B cell (primary cell): Measurements from ENCODE around the gene ERCC1. TPM values are rescaled to one million over a fixed set of nuclear protein-coding genes. Genes with fewer than 3 reads are reported as not detected.

Source experiments
- ATAC-seq: fragments of 200-7000 bp; cut with Tn5 transposase; one replicate; pipeline ENCODE4 v1.10.0; 2021; ENCODE audit warnings: low read depth, mild to moderate bottlenecking, moderate number of reproducible peaks, moderate library complexity
- CTCF ChIA-PET: fragments of 350-600 bp; sonication (Branson Sonifier 250); formaldehyde crosslinking; loops from one replicate; lab custom pipeline; 2021; ENCODE audit warnings: antibody characterized with exemption, inconsistent platforms; lab: Charles Lee
- POLR2A ChIA-PET: fragments of 350-600 bp; sonication (Branson Sonifier 250); formaldehyde crosslinking; loops from one replicate; lab custom pipeline; 2021; ENCODE audit warnings: antibody characterized with exemption; lab: Charles Lee
- DNase-seq: peaks from one replicate; pipeline ENCODE4 v3.0.0; 2013
- H2AFZ ChIP-seq: 2 replicates; pipeline ENCODE4 v1.6.1; 2012; ENCODE audit warnings: mild to moderate bottlenecking, low read depth, low read length; ENCODE audit not compliant: insufficient read depth, poor library complexity, severe bottlenecking
- H3K27ac ChIP-seq, 2 donors: 1 replicate in 1 of 2; 2 replicates in 1 of 2; pipeline ENCODE4 v1.5.1; 2012 to 2013; ENCODE audit warnings: low read length in 2 of 2, mild to moderate bottlenecking in 2 of 2, moderate library complexity in 1 of 2
- H3K27me3 ChIP-seq, 4 experiments: fragments of 200-600 bp in 1 of 4; sonication (generic) in 1 of 4; replicated peaks in 1 of 4; 1 replicate in 2 of 4; 2 replicates in 2 of 4; pipeline versions ENCODE4 v1.6.1 to v1.7.0; 2013 to 2016; ENCODE audit warnings: low read length in 3 of 4, mild to moderate bottlenecking in 2 of 4, mixed read lengths in 1 of 4, moderate library complexity in 1 of 4; ENCODE audit not compliant: insufficient read depth in 4 of 4, control insufficient read depth in 3 of 4; ENCODE audit errors: control extremely low read depth in 1 of 4
- H3K36me3 ChIP-seq, 2 experiments: replicated peaks in 1 of 2; 1 replicate in 1 of 2; 2 replicates in 1 of 2; pipeline versions ENCODE4 v1.6.1 to v1.7.1; 2013; ENCODE audit warnings: low read length in 1 of 2; ENCODE audit not compliant: insufficient read depth in 2 of 2, control insufficient read depth in 1 of 2; ENCODE audit errors: control extremely low read depth in 1 of 2, extremely low read depth in 1 of 2
- H3K4me1 ChIP-seq, 2 donors: fragments of 200-600 bp in 1 of 2; sonication (generic) in 1 of 2; 1 replicate in 1 of 2; 2 replicates in 1 of 2; pipeline versions ENCODE4 v1.5.1 to v1.6.1; 2013 to 2017; ENCODE audit warnings: low read length in 2 of 2; ENCODE audit not compliant: control insufficient read depth in 2 of 2, insufficient read depth in 2 of 2
- H3K4me2 ChIP-seq: replicated peaks from 2 replicates; pipeline ENCODE3; 2012; ENCODE audit warnings: mild to moderate bottlenecking, low read depth, low read length; ENCODE audit not compliant: poor library complexity, severe bottlenecking
- H3K4me3 ChIP-seq, 5 experiments: fragments of 200-600 bp in 1 of 5; sonication (generic) in 1 of 5; 1 replicate in 3 of 5; 2 replicates in 2 of 5; pipeline versions ENCODE4 v1.5.1 to v1.7.0; 2011 to 2016; ENCODE audit warnings: low read length in 4 of 5, mild to moderate bottlenecking in 4 of 5, low read depth in 2 of 5, control low read depth in 1 of 5, moderate library complexity in 1 of 5; ENCODE audit not compliant: insufficient read depth in 1 of 5; ENCODE audit errors: control extremely low read depth in 1 of 5, extremely low read depth in 1 of 5
- H3K79me2 ChIP-seq: fragments of 200-600 bp; sonication (generic); one replicate; pipeline ENCODE4 v1.6.0; 2016; ENCODE audit warnings: low read length; ENCODE audit not compliant: control insufficient read depth, insufficient read depth
- H3K9ac ChIP-seq: fragments of 200-600 bp; sonication (generic); 2 replicates; pipeline ENCODE4 v1.6.1; 2017; ENCODE audit warnings: mild to moderate bottlenecking, low read length, moderate library complexity
- H3K9me3 ChIP-seq, 3 donors: one replicate each; pipeline versions ENCODE4 v1.6.1 to v1.7.1; 2013; ENCODE audit warnings: low read length in 2 of 3; ENCODE audit not compliant: control insufficient read depth in 2 of 3, insufficient read depth in 1 of 3; ENCODE audit errors: control extremely low read depth in 1 of 3
- H4K20me1 ChIP-seq: 2 replicates; pipeline ENCODE4 v1.6.0; 2012; ENCODE audit warnings: mild to moderate bottlenecking, low read length; ENCODE audit not compliant: insufficient read depth, control insufficient read depth, poor library complexity, severe bottlenecking
- H3K27ac Mint-ChIP-seq: one replicate; pipeline ENCODE4 v1.8.0; 2021; ENCODE audit warnings: mixed read lengths
- H3K27me3 Mint-ChIP-seq: one replicate; pipeline ENCODE4 v1.8.0; 2021; ENCODE audit warnings: mixed read lengths
- H3K4me1 Mint-ChIP-seq: one replicate; pipeline ENCODE4 v1.8.0; 2021; ENCODE audit warnings: mixed read lengths
- H3K4me3 Mint-ChIP-seq: one replicate; pipeline ENCODE4 v1.8.0; 2021; ENCODE audit warnings: mixed read lengths
- H3K9me3 Mint-ChIP-seq: one replicate; pipeline ENCODE4 v1.8.0; 2022; ENCODE audit warnings: mixed read lengths; ENCODE audit not compliant: insufficient read depth
- EZH2 ChIP-seq: IDR thresholded peaks from 2 replicates; pipeline ENCODE4 v1.6.1; 2012; ENCODE audit warnings: borderline replicate concordance, low read depth, mild to moderate bottlenecking, moderate library complexity, low read length; ENCODE audit not compliant: insufficient read depth, poor library complexity, severe bottlenecking
- WGBS: methylation state at CpG from one replicate; pipeline ENCODE4 v1.1.5; 2013; ENCODE audit warnings: missing lambda C conversion rate; ENCODE audit not compliant: insufficient coverage; 5-methylcytosine and 5-hydroxymethylcytosine counted together
- intact Hi-C: fragments of 100-400 bp; cut with micrococcal nuclease; formaldehyde crosslinking; loops from one replicate; pipeline ENCODE4 v1.10.0; 2022
- polyA plus RNA-seq: library from polyadenylated mRNA; depleted of rRNA; stranded (reverse); fragments of >200 nt; gene quantifications from 2 replicates; pipeline ENCODE4 v1.2.3, GENCODE V29; 2012
- total RNA-seq, 2 donors: library from RNA; stranded (reverse); fragments of 120-200 nt in 1 of 2; gene quantifications; 1 replicate in 1 of 2; 2 replicates in 1 of 2; pipeline versions ENCODE4 v1.2.3 to v1.2.4, GENCODE V29; 2013 to 2022
- TF ChIP-seq, protein P1 (sequence below): fragments of 200-600 bp; IDR thresholded peaks from one replicate; pipeline ENCODE4 v1.8.0; 2022; ENCODE audit warnings: antibody characterized with exemption, mild to moderate bottlenecking

ERCC1 gene
- total and polyA plus RNA-seq, 2 donors (not counting 1 experiment from before 2014, with no cell fraction given): 75.7 to 81.9 TPM

DNA sequence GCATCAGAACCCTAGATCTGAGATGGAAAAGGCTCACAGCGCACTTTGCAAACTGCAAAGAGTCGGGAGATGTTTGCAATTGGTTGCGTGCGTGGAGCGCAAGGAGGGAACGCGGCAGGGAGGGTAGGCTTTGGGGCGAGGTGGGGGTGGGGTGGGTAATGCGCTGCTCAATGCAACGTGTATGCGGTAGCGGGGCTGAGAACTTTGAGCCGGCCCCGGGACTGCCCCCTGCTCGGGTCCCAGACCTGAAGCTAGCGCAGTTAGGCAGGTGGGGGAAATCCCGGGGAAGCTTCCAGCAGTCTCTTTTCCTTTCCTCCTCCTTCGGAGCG, 45.0 kb upstream of the ERCC1 start:
- DNase-seq (no peak), ATAC-seq (peak; percentile 23)
- Mint-ChIP-seq H3K4me3 (peak overlapping the region; percentile 92), H3K4me1 (peaks cover 49% of the 10 kb centered on the region), H3K27ac (peak overlapping the region; percentile 95), H3K9me3 (no peaks in the 10 kb centered on the region), H3K27me3 (peaks cover 21% of the 10 kb centered on the region)
- no peaks in the 10 kb centered on the region for H3K79me2 ChIP-seq
- H3K4me1 ChIP-seq: peaks cover 38 to 57% of the 10 kb centered on the region in 2 donors
- no peak overlapping the region for H2AFZ ChIP-seq
- H3K9ac ChIP-seq: peak overlapping the region; percentile 99
- H3K4me3 ChIP-seq: peak overlapping the region; percentile 68 to 100 (median 95)
- peak overlapping the region; percentile 96 to 100 for H3K27ac ChIP-seq
- peaks cover 0 to 28% (median 12%) of the 10 kb centered on the region in 4 experiments for H3K27me3 ChIP-seq
- H3K4me2 ChIP-seq: peak overlapping the region; percentile 93
- ChIA-PET POLR2A (interaction anchor here (0.8 to 4.2 kb wide), 13 partner anchors 9 to 301 kb away, joined by 3 to 45 read pairs (median 5); partner anchors contain the start of genes QPCTL and SNRPD2), CTCF (interaction anchor here (0.8 to 7.3 kb wide), 12 partner anchors 10 to 173 kb away, joined by 3 to 98 read pairs (median 6); partner anchors contain the start of gene PPM1N)
- H3K36me3 ChIP-seq: no peaks in the 10 kb centered on the region
- intact Hi-C loops: loop anchor here (1.0 to 2.0 kb wide), 4 partner anchors 10 to 63 kb away; partner anchors contain the start of genes PPP1R13L and VASP
- peaks cover 56% of the 10 kb centered on the region for H4K20me1 ChIP-seq
- H3K9me3 ChIP-seq: no peaks in the 10 kb centered on the region
- under 1% methylated on average over 19 of the region's 19 CpGs for WGBS
- TF ChIP-seq EZH2: no peak
- TF ChIP-seq, protein P1, sequence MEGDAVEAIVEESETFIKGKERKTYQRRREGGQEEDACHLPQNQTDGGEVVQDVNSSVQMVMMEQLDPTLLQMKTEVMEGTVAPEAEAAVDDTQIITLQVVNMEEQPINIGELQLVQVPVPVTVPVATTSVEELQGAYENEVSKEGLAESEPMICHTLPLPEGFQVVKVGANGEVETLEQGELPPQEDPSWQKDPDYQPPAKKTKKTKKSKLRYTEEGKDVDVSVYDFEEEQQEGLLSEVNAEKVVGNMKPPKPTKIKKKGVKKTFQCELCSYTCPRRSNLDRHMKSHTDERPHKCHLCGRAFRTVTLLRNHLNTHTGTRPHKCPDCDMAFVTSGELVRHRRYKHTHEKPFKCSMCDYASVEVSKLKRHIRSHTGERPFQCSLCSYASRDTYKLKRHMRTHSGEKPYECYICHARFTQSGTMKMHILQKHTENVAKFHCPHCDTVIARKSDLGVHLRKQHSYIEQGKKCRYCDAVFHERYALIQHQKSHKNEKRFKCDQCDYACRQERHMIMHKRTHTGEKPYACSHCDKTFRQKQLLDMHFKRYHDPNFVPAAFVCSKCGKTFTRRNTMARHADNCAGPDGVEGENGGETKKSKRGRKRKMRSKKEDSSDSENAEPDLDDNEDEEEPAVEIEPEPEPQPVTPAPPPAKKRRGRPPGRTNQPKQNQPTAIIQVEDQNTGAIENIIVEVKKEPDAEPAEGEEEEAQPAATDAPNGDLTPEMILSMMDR: no peak

DNA sequence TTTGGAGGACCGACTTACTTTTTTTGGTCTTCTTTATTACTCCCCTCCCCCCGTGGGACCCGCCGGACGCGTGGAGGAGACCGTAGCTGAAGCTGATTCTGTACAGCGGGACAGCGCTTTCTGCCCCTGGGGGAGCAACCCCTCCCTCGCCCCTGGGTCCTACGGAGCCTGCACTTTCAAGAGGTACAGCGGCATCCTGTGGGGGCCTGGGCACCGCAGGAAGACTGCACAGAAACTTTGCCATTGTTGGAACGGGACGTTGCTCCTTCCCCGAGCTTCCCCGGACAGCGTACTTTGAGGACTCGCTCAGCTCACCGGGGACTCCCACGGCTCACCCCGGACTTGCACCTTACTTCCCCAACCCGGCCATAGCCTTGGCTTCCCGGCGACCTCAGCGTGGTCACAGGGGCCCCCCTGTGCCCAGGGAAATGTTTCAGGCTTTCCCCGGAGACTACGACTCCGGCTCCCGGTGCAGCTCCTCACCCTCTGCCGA, 44.5 kb upstream of the ERCC1 start:
- ChIA-PET CTCF (interaction anchor here (1.1 to 7.3 kb wide), 8 partner anchors 10 to 174 kb away, joined by 3 to 98 read pairs (median 7); no protein-coding TSS in a partner anchor), POLR2A (interaction anchor here (0.7 to 4.2 kb wide), 14 partner anchors 10 to 1714 kb away, joined by 3 to 45 read pairs (median 6); partner anchors contain the start of genes ERCC1, QPCTL and SNRPD2)
- H3K4me1 ChIP-seq: peaks cover 38 to 57% of the 10 kb centered on the region in 2 donors
- H2AFZ ChIP-seq: no peak overlapping the region
- WGBS: under 1% methylated on average over 30 of the region's 31 CpGs
- DNase-seq (no peak), ATAC-seq (peak; percentile 7)
- intact Hi-C loops: loop anchor here (2.0 kb wide), 1 partner anchor 17 kb away; no protein-coding TSS in a partner anchor
- H3K79me2 ChIP-seq: no peaks in the 10 kb centered on the region
- peaks cover 0 to 25% (median 11%) of the 10 kb centered on the region in 4 experiments for H3K27me3 ChIP-seq
- peak overlapping the region; percentile 99 for H3K9ac ChIP-seq
- Mint-ChIP-seq H3K4me1 (peaks cover 49% of the 10 kb centered on the region), H3K27ac (peak overlapping the region; percentile 95), H3K27me3 (peaks cover 17% of the 10 kb centered on the region), H3K9me3 (no peaks in the 10 kb centered on the region), H3K4me3 (peak overlapping the region; percentile 92)
- H3K4me3 ChIP-seq: peak overlapping the region; percentile 68 to 100 (median 95)
- no peaks in the 10 kb centered on the region for H3K9me3 ChIP-seq
- H3K27ac ChIP-seq: peak overlapping the region; percentile 96 to 100
- peak overlapping the region; percentile 93 for H3K4me2 ChIP-seq
- TF ChIP-seq, protein P1: no peak
- TF ChIP-seq EZH2: no peak
- H3K36me3 ChIP-seq: no peaks in the 10 kb centered on the region
- peaks cover 51% of the 10 kb centered on the region for H4K20me1 ChIP-seq
